ENCODE results near the gene FRYL. TPM values are rescaled to one million over a fixed set of nuclear protein-coding genes. Genes with fewer than 3 reads are reported as not detected.

Gene FRYL
- total and polyA plus RNA-seq, 2 of the 13 experiments (the other 11 are each of a cell fraction or from before 2014, with no cell fraction given), result 9.7 to 19.6 TPM

GRCh38 chr4:48718818-48719465 is 61.1 kb downstream of the FRYL start (continued):
- TF ChIP-seq, protein P1, sequence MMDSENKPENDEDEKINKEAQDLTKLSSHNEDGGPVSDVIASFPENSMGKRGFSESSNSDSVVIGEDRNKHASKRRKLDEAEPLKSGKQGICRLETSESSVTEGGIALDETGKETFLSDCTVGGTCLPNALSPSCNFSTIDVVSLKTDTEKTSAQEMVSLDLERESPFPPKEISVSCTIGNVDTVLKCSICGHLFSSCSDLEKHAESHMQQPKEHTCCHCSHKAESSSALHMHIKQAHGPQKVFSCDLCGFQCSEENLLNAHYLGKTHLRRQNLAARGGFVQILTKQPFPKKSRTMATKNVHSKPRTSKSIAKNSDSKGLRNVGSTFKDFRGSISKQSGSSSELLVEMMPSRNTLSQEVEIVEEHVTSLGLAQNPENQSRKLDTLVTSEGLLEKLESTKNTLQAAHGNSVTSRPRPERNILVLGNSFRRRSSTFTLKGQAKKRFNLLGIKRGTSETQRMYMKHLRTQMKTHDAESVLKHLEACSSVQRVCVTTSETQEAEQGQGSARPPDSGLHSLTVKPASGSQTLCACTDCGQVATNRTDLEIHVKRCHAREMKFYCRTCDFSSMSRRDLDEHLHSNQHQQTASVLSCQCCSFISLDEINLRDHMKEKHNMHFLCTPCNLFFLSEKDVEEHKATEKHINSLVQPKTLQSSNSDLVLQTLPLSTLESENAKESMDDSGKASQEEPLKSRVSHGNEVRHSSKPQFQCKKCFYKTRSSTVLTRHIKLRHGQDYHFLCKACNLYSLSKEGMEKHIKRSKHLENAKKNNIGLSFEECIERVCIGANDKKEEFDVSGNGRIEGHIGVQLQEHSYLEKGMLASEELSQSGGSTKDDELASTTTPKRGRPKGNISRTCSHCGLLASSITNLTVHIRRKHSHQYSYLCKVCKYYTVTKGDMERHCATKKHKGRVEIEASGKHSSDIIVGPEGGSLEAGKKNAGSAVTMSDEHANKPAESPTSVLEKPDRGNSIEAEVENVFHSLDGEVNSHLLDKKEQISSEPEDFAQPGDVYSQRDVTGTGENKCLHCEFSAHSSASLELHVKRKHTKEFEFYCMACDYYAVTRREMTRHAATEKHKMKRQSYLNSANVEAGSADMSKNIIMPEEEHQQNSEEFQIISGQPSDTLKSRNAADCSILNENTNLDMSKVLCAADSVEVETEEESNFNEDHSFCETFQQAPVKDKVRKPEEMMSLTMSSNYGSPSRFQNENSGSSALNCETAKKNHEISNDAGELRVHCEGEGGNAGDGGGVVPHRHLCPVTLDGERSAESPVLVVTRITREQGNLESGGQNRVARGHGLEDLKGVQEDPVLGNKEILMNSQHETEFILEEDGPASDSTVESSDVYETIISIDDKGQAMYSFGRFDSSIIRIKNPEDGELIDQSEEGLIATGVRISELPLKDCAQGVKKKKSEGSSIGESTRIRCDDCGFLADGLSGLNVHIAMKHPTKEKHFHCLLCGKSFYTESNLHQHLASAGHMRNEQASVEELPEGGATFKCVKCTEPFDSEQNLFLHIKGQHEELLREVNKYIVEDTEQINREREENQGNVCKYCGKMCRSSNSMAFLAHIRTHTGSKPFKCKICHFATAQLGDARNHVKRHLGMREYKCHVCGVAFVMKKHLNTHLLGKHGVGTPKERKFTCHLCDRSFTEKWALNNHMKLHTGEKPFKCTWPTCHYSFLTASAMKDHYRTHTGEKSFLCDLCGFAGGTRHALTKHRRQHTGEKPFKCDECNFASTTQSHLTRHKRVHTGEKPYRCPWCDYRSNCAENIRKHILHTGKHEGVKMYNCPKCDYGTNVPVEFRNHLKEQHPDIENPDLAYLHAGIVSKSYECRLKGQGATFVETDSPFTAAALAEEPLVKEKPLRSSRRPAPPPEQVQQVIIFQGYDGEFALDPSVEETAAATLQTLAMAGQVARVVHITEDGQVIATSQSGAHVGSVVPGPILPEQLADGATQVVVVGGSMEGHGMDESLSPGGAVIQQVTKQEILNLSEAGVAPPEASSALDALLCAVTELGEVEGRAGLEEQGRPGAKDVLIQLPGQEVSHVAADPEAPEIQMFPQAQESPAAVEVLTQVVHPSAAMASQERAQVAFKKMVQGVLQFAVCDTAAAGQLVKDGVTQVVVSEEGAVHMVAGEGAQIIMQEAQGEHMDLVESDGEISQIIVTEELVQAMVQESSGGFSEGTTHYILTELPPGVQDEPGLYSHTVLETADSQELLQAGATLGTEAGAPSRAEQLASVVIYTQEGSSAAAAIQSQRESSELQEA (CRISPR knock-in tag; IDR thresholded peaks at IDR 0.05; ENCODE audit: not compliant biosample characterization), result no peak
- TF ChIP-seq ZNF577 (CRISPR knock-in tag; IDR thresholded peaks at IDR 0.05; ENCODE audit: borderline replicate concordance, low read depth), result no peak
- TF ChIP-seq ZNF746 (CRISPR knock-in tag; IDR thresholded peaks at IDR 0.05), result no peak
- TF ChIP-seq CREBL2 (CRISPR knock-in tag; IDR thresholded peaks at IDR 0.05; ENCODE audit: borderline replicate concordance), result no peak
- TF ChIP-seq ZSCAN29 (CRISPR knock-in tag; conservative IDR thresholded peaks at IDR 0.05), result no peak
- no peak for TF ChIP-seq HES4 (CRISPR knock-in tag; IDR thresholded peaks at IDR 0.05; ENCODE audit: borderline replicate concordance)
- TF ChIP-seq ZNF572 (CRISPR knock-in tag; IDR thresholded peaks at IDR 0.05), result no peak
- TF ChIP-seq TCF7 (IDR thresholded peaks at IDR 0.05; ENCODE audit: low read depth), result no peak
- TF ChIP-seq POGK (CRISPR knock-in tag; conservative IDR thresholded peaks at IDR 0.05), result no peak
- no peak for TF ChIP-seq DR1 (CRISPR knock-in tag; IDR thresholded peaks at IDR 0.05)
- no peak for TF ChIP-seq IRF1 (CRISPR knock-in tag; IDR thresholded peaks at IDR 0.05; ENCODE audit: low read depth)
- no peak for TF ChIP-seq ZNF75D (CRISPR knock-in tag; IDR thresholded peaks at IDR 0.05; ENCODE audit: borderline replicate concordance)
- TF ChIP-seq NFKB2 (CRISPR knock-in tag; IDR thresholded peaks at IDR 0.05; ENCODE audit: borderline replicate concordance), result no peak
- no peak for TF ChIP-seq ZNF224 (CRISPR knock-in tag; IDR thresholded peaks at IDR 0.05)
- no peak for TF ChIP-seq SMC3 (IDR thresholded peaks at IDR 0.05; ENCODE audit: low read length)
- no peak for TF ChIP-seq ZBTB2 (CRISPR knock-in tag; IDR thresholded peaks at IDR 0.05; ENCODE audit: low read depth)
- no peak for TF ChIP-seq ZNF335 (CRISPR knock-in tag; IDR thresholded peaks at IDR 0.05)

Measured in HepG2 (cell line).